Neural crest cell (in vitro differentiated cells): ENCODE measurements around the gene TSC2. TPM values are rescaled to one million over a fixed set of nuclear protein-coding genes. Genes with fewer than 3 reads are reported as not detected.
"Not testable (repeated sequence)": the region's sequence is repeated elsewhere in the genome, so short reads cannot be mapped to it uniquely, and the experiment has no call there.

Experiments used
- DNase-seq: peaks from one replicate; pipeline ENCODE4 v3.0.0; 2021; ENCODE audit warnings: low read depth, mixed read lengths, low spot score
- H3K27ac Mint-ChIP-seq: one replicate; pipeline ENCODE4 v1.8.0; 2021; ENCODE audit warnings: mild to moderate bottlenecking, mixed read lengths; ENCODE audit not compliant: unreplicated experiment
- H3K27me3 Mint-ChIP-seq: 2 replicates; pipeline ENCODE4 v1.8.0; 2021; ENCODE audit warnings: low read depth, mild to moderate bottlenecking, mixed read lengths
- H3K36me3 Mint-ChIP-seq: 2 replicates; pipeline ENCODE4 v1.8.0; 2021; ENCODE audit warnings: low read depth, mild to moderate bottlenecking, mixed read lengths
- H3K4me1 Mint-ChIP-seq: 2 replicates; pipeline ENCODE4 v1.8.0; 2021; ENCODE audit warnings: mixed read lengths
- H3K4me3 Mint-ChIP-seq: one replicate; pipeline ENCODE4 v1.8.0; 2021; ENCODE audit warnings: mild to moderate bottlenecking, mixed read lengths
- H3K9me3 Mint-ChIP-seq: 2 replicates; pipeline ENCODE4 v1.8.0; 2021; ENCODE audit warnings: mixed read lengths
- microRNA-seq: library from miRNA; unstranded; fragments of <30 nt; microRNA quantifications from one replicate; pipeline ENCODE4, GENCODE V29; 2020
- total RNA-seq: library from RNA; stranded (reverse); gene quantifications from 2 replicates; pipeline ENCODE4 v1.2.1, GENCODE V29; 2021

TSC2 gene
- total RNA-seq, 1 donor from 2014 or later: 175 TPM

DNA sequence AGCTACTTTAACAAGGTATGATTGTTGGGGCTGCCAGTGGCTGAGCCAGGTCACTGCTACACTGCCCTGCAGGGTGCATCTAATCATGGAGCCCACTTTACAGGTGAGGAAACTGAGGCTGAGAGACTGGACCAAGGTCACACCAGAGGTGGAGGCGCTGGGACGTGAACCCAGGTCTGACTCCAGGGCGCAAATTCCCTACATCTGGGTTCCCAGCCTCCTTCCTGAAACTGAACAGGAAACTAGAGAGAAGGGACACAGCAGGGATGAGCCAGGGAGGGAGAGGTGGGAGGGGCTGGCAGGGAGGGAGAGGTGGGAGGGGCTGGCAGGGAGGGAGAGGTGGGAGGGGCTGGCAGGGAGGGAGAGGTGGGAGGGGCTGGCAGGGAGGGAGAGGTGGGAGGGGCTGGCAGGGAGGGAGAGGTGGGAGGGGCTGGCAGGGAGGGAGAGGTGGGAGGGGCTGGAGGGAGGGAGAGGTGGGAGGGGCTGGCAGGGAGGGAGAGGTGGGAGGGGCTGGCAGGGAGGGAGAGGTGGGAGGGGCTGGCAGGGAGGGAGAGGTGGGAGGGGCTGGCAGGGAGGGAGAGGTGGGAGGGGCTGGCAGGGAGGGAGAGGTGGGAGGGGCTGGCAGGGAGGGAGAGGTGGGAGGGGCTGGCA, 80.0 kb downstream of the TSC2 start:
- H3K4me3 Mint-ChIP-seq, H3K36me3 Mint-ChIP-seq, H3K9me3 Mint-ChIP-seq, H3K27me3 Mint-ChIP-seq, H3K27ac Mint-ChIP-seq, DNase-seq: not testable (repeated sequence)
- H3K4me1 Mint-ChIP-seq: peaks cover 19% of the 10 kb centered on the region

DNA sequence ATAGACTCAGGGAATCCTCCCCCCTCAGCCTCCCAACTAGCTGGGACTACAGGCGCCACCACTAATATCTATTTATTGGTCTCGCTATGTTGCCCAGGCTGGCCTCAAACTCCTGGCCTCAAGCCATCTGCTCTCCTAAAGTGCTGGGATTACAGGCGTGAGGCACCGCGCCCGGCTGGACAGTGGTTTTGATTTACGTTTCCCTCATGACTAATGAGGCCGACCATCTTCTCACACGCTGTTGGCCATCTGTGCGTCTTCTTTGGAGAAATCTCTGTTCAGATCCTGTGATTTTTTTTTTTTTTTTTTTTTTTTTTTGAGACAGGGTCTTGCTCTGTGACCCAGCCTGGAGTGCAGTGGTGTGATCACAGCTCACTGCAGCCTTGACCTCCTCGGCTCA, 81.5 kb downstream of the TSC2 start:
- H3K4me1 Mint-ChIP-seq: peaks cover 19% of the 10 kb centered on the region
- not testable (repeated sequence) for H3K27me3 Mint-ChIP-seq, H3K4me3 Mint-ChIP-seq, H3K9me3 Mint-ChIP-seq, DNase-seq, H3K27ac Mint-ChIP-seq, H3K36me3 Mint-ChIP-seq

- not testable (repeated sequence) for H3K36me3 Mint-ChIP-seq, H3K27ac Mint-ChIP-seq, H3K4me3 Mint-ChIP-seq, H3K9me3 Mint-ChIP-seq, DNase-seq, H3K27me3 Mint-ChIP-seq
- H3K4me1 Mint-ChIP-seq: peaks cover 17% of the 10 kb centered on the region
Observed at GRCh38 chr16:2129890-2130447, 82.2 kb downstream of the TSC2 start.

GRCh38 chr16:2133797-2134196, 86.0 kb downstream of the TSC2 start:
- not testable (repeated sequence) for H3K36me3 Mint-ChIP-seq, H3K4me1 Mint-ChIP-seq, H3K9me3 Mint-ChIP-seq, H3K27me3 Mint-ChIP-seq, H3K4me3 Mint-ChIP-seq, H3K27ac Mint-ChIP-seq, DNase-seq

DNA sequence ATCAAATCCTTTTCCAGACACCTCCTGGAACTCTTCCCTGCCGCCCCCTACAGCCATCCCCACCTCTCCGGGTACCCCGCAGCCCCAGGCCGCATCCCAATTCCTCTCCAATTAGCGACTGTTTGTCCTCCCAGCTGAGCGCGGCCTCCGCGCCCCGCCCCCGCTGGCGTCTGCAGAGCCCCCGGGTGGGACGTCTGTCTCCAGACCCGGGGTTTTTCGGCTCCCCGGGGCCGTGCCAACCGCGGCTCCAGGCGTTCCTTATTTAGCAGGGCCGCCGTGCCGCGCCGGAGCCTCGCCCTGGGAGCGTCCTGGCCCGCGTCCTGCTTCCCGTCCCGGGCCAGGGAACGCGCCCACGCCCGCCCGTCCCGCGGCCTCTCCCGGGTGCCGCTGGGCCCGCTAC, 87.3 kb downstream of the TSC2 start:
- H3K4me3 Mint-ChIP-seq: peak overlapping the region; percentile 76
- H3K27ac Mint-ChIP-seq, DNase-seq, H3K27me3 Mint-ChIP-seq, H3K4me1 Mint-ChIP-seq, H3K36me3 Mint-ChIP-seq, H3K9me3 Mint-ChIP-seq: not testable (repeated sequence)

DNA sequence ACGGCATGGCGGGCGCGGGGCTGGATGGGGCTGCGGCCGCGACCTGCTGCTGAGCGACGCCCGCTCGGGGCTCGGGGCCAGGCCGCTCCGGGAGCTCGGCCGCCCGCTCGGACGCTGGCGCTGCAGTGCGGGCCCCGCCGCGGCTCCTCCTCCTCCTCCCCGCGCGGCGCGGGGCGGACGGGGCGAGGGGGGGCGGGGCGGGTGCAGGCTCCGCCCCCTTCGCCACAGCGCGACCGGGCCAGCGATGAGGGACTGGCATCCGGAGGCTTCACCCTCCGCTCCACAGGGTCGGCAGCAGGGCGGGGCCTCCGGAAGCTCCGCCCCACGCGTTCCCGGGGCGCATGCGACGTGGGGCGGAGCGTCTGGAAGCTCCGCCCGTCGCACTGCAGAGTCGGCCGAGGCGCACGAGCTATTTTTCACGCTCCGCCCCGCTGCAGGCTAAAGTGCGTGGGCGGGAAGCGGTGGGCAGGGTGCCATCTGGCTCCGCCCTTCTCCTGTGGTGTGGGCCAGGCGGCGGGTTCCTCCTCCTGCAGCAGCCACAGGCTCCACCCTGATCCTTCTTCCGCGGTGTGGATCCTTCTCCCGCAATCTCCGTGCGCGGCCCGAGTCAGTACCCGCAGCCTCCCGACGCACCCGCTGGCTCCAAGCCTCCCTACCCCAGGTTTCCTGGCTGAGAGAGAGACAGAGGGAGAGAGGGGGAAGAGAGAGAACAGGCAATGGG, 88.1 kb downstream of the TSC2 start, which contains the start of gene PKD1:
Gene PKD1 (minus strand): TSS at position 129 of the 721 bp plus-strand sequence. CDS start 209 bp downstream, outside the sequence.
- not testable (repeated sequence) for H3K36me3 Mint-ChIP-seq, H3K27me3 Mint-ChIP-seq, H3K9me3 Mint-ChIP-seq
- H3K27ac Mint-ChIP-seq: peak within 1 kb of the TSS; percentile 97
- peak within 1 kb of the TSS; percentile 98 for H3K4me3 Mint-ChIP-seq
- peaks cover 11% of the 10 kb centered on the region for H3K4me1 Mint-ChIP-seq
- peak; percentile 100 for DNase-seq

Small RNAs within 50 kb of the gene (microRNA-seq; reads per million reads assigned to microRNA genes)
- gene MIR1225 (not detected), gene MIR3180-5 (not detected), gene MIR4516 (not detected), gene MIR6511B1 (not detected)

Other genes with a start within 250 kb of the TSC2 start
- 31.1 TPM in 2 replicates for gene HAGH, start 221.2 kb upstream of the TSC2 start, total RNA-seq
- 27.2 and 28.0 TPM in 2 replicates for gene FAHD1, start 220.8 kb upstream of the TSC2 start, total RNA-seq
- gene MEIOB, start 175.8 kb upstream of the TSC2 start, total RNA-seq: not detected in 2 replicates
- not detected in 2 replicates for gene HS3ST6, start 129.6 kb upstream of the TSC2 start, total RNA-seq
- gene MSRB1, start 104.8 kb upstream of the TSC2 start, total RNA-seq: 29.8 and 30.5 TPM in 2 replicates
- gene RPL3L, start 93.3 kb upstream of the TSC2 start, total RNA-seq: not detected in 2 replicates
- gene NDUFB10, start 88.4 kb upstream of the TSC2 start, total RNA-seq: 128 TPM in 2 replicates
- 3,479 and 3,508 TPM in 2 replicates for gene RPS2, start 83.2 kb upstream of the TSC2 start, total RNA-seq
- not detected in 2 replicates for gene RNF151, start 81.1 kb upstream of the TSC2 start, total RNA-seq
- 39.5 and 39.6 TPM in 2 replicates for gene TBL3, start 75.9 kb upstream of the TSC2 start, total RNA-seq
- 0.63 and 0.75 TPM in 2 replicates for gene NOXO1, start 66.5 kb upstream of the TSC2 start, total RNA-seq
- 42.5 and 43.3 TPM in 2 replicates for gene GFER, start 63.8 kb upstream of the TSC2 start, total RNA-seq
- gene SYNGR3, start 58.0 kb upstream of the TSC2 start, total RNA-seq: 2.1 and 2.2 TPM in 2 replicates
- 55.7 and 62.5 TPM in 2 replicates for gene ZNF598, start 38.2 kb upstream of the TSC2 start, total RNA-seq
- gene NPW, start 28.2 kb upstream of the TSC2 start, total RNA-seq: 0.82 and 1.3 TPM in 2 replicates
- gene NHERF2, start 21.1 kb upstream of the TSC2 start, total RNA-seq: 7.6 and 8.1 TPM in 2 replicates
- gene NTHL1, start 151 bp upstream of the TSC2 start, total RNA-seq: 50.7 and 51.9 TPM in 2 replicates
- 108 and 115 TPM in 2 replicates for gene PKD1, start 87.9 kb downstream of the TSC2 start, total RNA-seq
- gene RAB26, start 100.6 kb downstream of the TSC2 start, total RNA-seq: 0.64 and 0.98 TPM in 2 replicates
- gene TRAF7, start 107.8 kb downstream of the TSC2 start, total RNA-seq: 82.2 and 85.5 TPM in 2 replicates
- gene CASKIN1, start 148.6 kb downstream of the TSC2 start, total RNA-seq: 18.9 and 20.2 TPM in 2 replicates
- gene MLST8, start 157.5 kb downstream of the TSC2 start, total RNA-seq: 68.1 and 69.2 TPM in 2 replicates
- gene BRICD5, start 162.9 kb downstream of the TSC2 start, total RNA-seq: 31.2 and 32.0 TPM in 2 replicates
- 47.3 and 50.2 TPM in 2 replicates for gene PGP, start 166.9 kb downstream of the TSC2 start, total RNA-seq
- 37.5 and 38.9 TPM in 2 replicates for gene E4F1, start 175.6 kb downstream of the TSC2 start, total RNA-seq
- 1.6 and 2.6 TPM in 2 replicates for gene DNASE1L2, start 188.5 kb downstream of the TSC2 start, total RNA-seq
- 71.9 and 79.2 TPM in 2 replicates for gene ECI1, start 203.6 kb downstream of the TSC2 start, total RNA-seq
- 390 and 420 TPM in 2 replicates for gene RNPS1, start 220.1 kb downstream of the TSC2 start, total RNA-seq